ENCODE results near the gene SAMD9L. TPM values are rescaled to one million over a fixed set of nuclear protein-coding genes. Genes with fewer than 3 reads are reported as not detected.

The SAMD9L gene
- total RNA-seq, 1 experiment from 2014 or later = 0.49 TPM

- BruUV-seq (replicated peaks) = no TSS peak
- Histone ChIP-seq H3K27ac (ENCODE audit: low read depth, low read length, poor library complexity, severe bottlenecking) (no peak overlapping the region), H3K27me3 (replicated peaks; ENCODE audit: insufficient read depth, low read depth, low read length, poor library complexity) (no peaks in the 10 kb centered on the region), H3K4me3 (ENCODE audit: low read depth, low read length, poor library complexity, severe bottlenecking) (no peak overlapping the region), H3K36me3 (ENCODE audit: insufficient read depth, low read length, poor library complexity, severe bottlenecking) (no peaks in the 10 kb centered on the region), H3K9me3 (ENCODE audit: low read depth, low read length, poor library complexity, severe bottlenecking) (no peaks in the 10 kb centered on the region), H3K4me1 (ENCODE audit: insufficient read depth, low read length, poor library complexity, severe bottlenecking) (no peaks in the 10 kb centered on the region)
- DNase-seq (ENCODE audit: low spot score) = no peak
- ChIA-PET POLR2A (ENCODE audit: low non-redundant PET) (no interaction called here), CTCF (no interaction called here)
- intact Hi-C loops (cut with micrococcal nuclease; ENCODE audit: unreplicated experiment) = no loop called here
- TF ChIP-seq CTCF (conservative IDR thresholded peaks at IDR 0.05; ENCODE audit: low read depth, low read length) (no peak), EZH2 (IDR thresholded peaks at IDR 0.05; ENCODE audit: borderline replicate concordance, low read depth, low read length, poor library complexity, severe bottlenecking) (no peak)
Observed at GRCh38 chr7:93115796-93116195, 32.4 kb downstream of the SAMD9L start.

- no peaks in the 10 kb centered on the region for H3K27me3 ChIP-seq (replicated peaks; ENCODE audit: insufficient read depth, low read depth, low read length, poor library complexity)
- H3K27ac ChIP-seq (ENCODE audit: low read depth, low read length, poor library complexity, severe bottlenecking) = no peak overlapping the region
- BruUV-seq (replicated peaks) = no TSS peak
- H3K4me1 ChIP-seq (ENCODE audit: insufficient read depth, low read length, poor library complexity, severe bottlenecking) = no peaks in the 10 kb centered on the region
- intact Hi-C loops (cut with micrococcal nuclease; ENCODE audit: unreplicated experiment) = no loop called here
- TF ChIP-seq CTCF (conservative IDR thresholded peaks at IDR 0.05; ENCODE audit: low read depth, low read length) (no peak), EZH2 (IDR thresholded peaks at IDR 0.05; ENCODE audit: borderline replicate concordance, low read depth, low read length, poor library complexity, severe bottlenecking) (no peak)
- no peak overlapping the region for H3K4me3 ChIP-seq (ENCODE audit: low read depth, low read length, poor library complexity, severe bottlenecking)
- H3K36me3 ChIP-seq (ENCODE audit: insufficient read depth, low read length, poor library complexity, severe bottlenecking) = no peaks in the 10 kb centered on the region
- CTCF ChIA-PET = no interaction called here
- DNase-seq (ENCODE audit: low spot score) = no peak
- POLR2A ChIA-PET (ENCODE audit: low non-redundant PET) = no interaction called here
- H3K9me3 ChIP-seq (ENCODE audit: low read depth, low read length, poor library complexity, severe bottlenecking) = no peaks in the 10 kb centered on the region
Observed at GRCh38 chr7:93108003-93108402, 40.2 kb downstream of the SAMD9L start.

DNA sequence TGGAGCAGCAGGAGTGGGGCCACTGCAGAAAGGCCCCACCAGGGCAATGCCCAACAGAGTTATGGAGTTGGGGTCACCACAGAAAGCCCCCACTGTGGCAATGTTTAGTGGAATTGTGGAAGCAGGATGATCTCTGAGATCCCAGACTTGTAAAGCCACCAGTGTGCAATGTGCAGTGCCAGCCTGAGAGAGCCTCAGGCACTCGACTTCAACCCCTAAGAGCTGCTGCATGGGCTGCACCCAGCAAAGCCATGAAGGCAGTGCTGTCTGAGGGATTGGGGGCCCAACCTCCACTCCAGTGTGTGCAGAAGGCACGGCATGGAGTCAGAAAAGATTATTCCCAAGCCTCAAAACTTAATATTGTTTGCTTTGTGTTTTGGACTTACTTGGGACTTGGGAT lies 50.8 kb downstream of the SAMD9L start:
- H3K36me3 ChIP-seq (ENCODE audit: insufficient read depth, low read length, poor library complexity, severe bottlenecking) = no peaks in the 10 kb centered on the region
- TF ChIP-seq CTCF (conservative IDR thresholded peaks at IDR 0.05; ENCODE audit: low read depth, low read length) (no peak), EZH2 (IDR thresholded peaks at IDR 0.05; ENCODE audit: borderline replicate concordance, low read depth, low read length, poor library complexity, severe bottlenecking) (no peak)
- intact Hi-C loops (cut with micrococcal nuclease; ENCODE audit: unreplicated experiment) = no loop called here
- H3K4me1 ChIP-seq (ENCODE audit: insufficient read depth, low read length, poor library complexity, severe bottlenecking) = no peaks in the 10 kb centered on the region
- CTCF ChIA-PET = no interaction called here
- no peak overlapping the region for H3K4me3 ChIP-seq (ENCODE audit: low read depth, low read length, poor library complexity, severe bottlenecking)
- H3K9me3 ChIP-seq (ENCODE audit: low read depth, low read length, poor library complexity, severe bottlenecking) = no peaks in the 10 kb centered on the region
- no TSS peak for BruUV-seq (replicated peaks)
- no peak for DNase-seq (ENCODE audit: low spot score)
- H3K27ac ChIP-seq (ENCODE audit: low read depth, low read length, poor library complexity, severe bottlenecking) = no peak overlapping the region
- POLR2A ChIA-PET (ENCODE audit: low non-redundant PET) = no interaction called here
- H3K27me3 ChIP-seq (replicated peaks; ENCODE audit: insufficient read depth, low read depth, low read length, poor library complexity) = peaks cover 39% of the 10 kb centered on the region

Data from A673 (cell line).